Esophagus muscularis mucosa (tissue), 4 donors: ENCODE data around the gene CHL1. TPM values are rescaled to one million over a fixed set of nuclear protein-coding genes. Genes with fewer than 3 reads are reported as not detected.

Source experiments
- DNase-seq: peaks from one replicate; pipeline ENCODE4 v3.0.0-alpha.2; 2017; ENCODE audit errors: extremely low spot score
- H3K27ac ChIP-seq, 4 donors: fragments of 200-600 bp; sonication (generic); replicated peaks in 1 of 4; 1 replicate in 3 of 4; 2 replicates in 1 of 4; pipeline ENCODE4 v1.5.1; 2016 to 2019; ENCODE audit warnings: mild to moderate bottlenecking in 1 of 4
- H3K27me3 ChIP-seq, 4 donors: fragments of 200-600 bp; sonication (generic); one replicate each; pipeline versions ENCODE4 v1.5.1 to v1.6.0; 2016 to 2019
- H3K36me3 ChIP-seq, 4 donors: fragments of 200-600 bp; sonication (generic); one replicate each; pipeline ENCODE4 v1.5.1; 2016 to 2019
- H3K4me1 ChIP-seq, 4 donors: fragments of 200-600 bp; sonication (generic); one replicate each; pipeline ENCODE4 v1.5.1; 2016 to 2019
- H3K4me3 ChIP-seq, 4 donors: fragments of 200-600 bp; sonication (generic); 1 replicate in 2 of 4; 2 replicates in 2 of 4; pipeline ENCODE4 v1.5.1; 2016 to 2019; ENCODE audit warnings: mild to moderate bottlenecking in 4 of 4, moderate library complexity in 1 of 4
- H3K9me3 ChIP-seq, 4 donors: fragments of 200-600 bp; sonication (generic); 1 replicate in 3 of 4; 2 replicates in 1 of 4; pipeline ENCODE4 v1.5.1; 2016 to 2019
- EP300 ChIP-seq: sonication (generic); formaldehyde crosslinking; IDR thresholded peaks from one replicate; pipeline ENCODE4 v1.6.1; 2017; ENCODE audit warnings: antibody characterized with exemption
- POLR2A ChIP-seq: fragments of 450-650 bp; IDR thresholded peaks from one replicate; pipeline ENCODE4 v1.6.1; 2017; ENCODE audit warnings: antibody characterized with exemption, moderate library complexity, mild to moderate bottlenecking, low read depth
- POLR2AphosphoS5 ChIP-seq, 2 donors: sonication (generic); formaldehyde crosslinking; IDR thresholded peaks; one replicate each; pipeline ENCODE4 v1.6.1; 2017; ENCODE audit warnings: antibody characterized with exemption in 2 of 2
- WGBS: methylation state at CpG from one replicate; pipeline ENCODE4 v1.1.5; 2018; 5-methylcytosine and 5-hydroxymethylcytosine counted together
- intact Hi-C: fragments of 100-400 bp; cut with DNase I; formaldehyde crosslinking; loops from one replicate; pipeline ENCODE4 v1.15.1; 2023
- total RNA-seq, 4 donors: library from RNA; depleted of rRNA; stranded (reverse); fragments of >200 nt; gene quantifications; one replicate each; pipeline versions ENCODE4 v1.1.0 to v1.2.1, GENCODE V29; 2016
- TF ChIP-seq, protein P1 (sequence below), 3 experiments: fragments of 200-600 bp in 2 of 3; fragments of 450-650 bp in 1 of 3; sonication (generic) in 2 of 3; IDR thresholded peaks; one replicate each; pipeline ENCODE4 v1.5.1; 2017 to 2019; ENCODE audit warnings: antibody characterized with exemption in 3 of 3, mild to moderate bottlenecking in 2 of 3, moderate library complexity in 1 of 3

CHL1 gene
- total RNA-seq, 4 donors from 2014 or later = 33.0 to 49.1 (median 42.5) TPM

- peaks cover 0 to 24% (median 7%) of the 10 kb centered on the region in 4 donors for H3K4me1 ChIP-seq
- intact Hi-C loops = no loop called here
- H3K9me3 ChIP-seq = no peaks in the 10 kb centered on the region
- no peaks in the 10 kb centered on the region for H3K27me3 ChIP-seq
- no peaks in the 10 kb centered on the region for H3K36me3 ChIP-seq
- H3K4me3 ChIP-seq = no peak overlapping the region
- no peak for DNase-seq
- 85% methylated on average over 3 of the region's 3 CpGs for WGBS
- no peak overlapping the region for H3K27ac ChIP-seq
- TF ChIP-seq POLR2A (no peak), EP300 (no peak), POLR2AphosphoS5 (IDR thresholded peaks at IDR 0.05) (no peak)
- TF ChIP-seq, protein P1, sequence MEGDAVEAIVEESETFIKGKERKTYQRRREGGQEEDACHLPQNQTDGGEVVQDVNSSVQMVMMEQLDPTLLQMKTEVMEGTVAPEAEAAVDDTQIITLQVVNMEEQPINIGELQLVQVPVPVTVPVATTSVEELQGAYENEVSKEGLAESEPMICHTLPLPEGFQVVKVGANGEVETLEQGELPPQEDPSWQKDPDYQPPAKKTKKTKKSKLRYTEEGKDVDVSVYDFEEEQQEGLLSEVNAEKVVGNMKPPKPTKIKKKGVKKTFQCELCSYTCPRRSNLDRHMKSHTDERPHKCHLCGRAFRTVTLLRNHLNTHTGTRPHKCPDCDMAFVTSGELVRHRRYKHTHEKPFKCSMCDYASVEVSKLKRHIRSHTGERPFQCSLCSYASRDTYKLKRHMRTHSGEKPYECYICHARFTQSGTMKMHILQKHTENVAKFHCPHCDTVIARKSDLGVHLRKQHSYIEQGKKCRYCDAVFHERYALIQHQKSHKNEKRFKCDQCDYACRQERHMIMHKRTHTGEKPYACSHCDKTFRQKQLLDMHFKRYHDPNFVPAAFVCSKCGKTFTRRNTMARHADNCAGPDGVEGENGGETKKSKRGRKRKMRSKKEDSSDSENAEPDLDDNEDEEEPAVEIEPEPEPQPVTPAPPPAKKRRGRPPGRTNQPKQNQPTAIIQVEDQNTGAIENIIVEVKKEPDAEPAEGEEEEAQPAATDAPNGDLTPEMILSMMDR (IDR thresholded peaks at IDR 0.05) = no peak
Observed at GRCh38 chr3:353191-353739, 156.7 kb downstream of the CHL1 start.

- Histone ChIP-seq H3K27ac (no peak overlapping the region), H3K9me3 (no peaks in the 10 kb centered on the region), H3K27me3 (no peaks in the 10 kb centered on the region), H3K4me3 (no peak overlapping the region), H3K4me1 (peaks cover 0 to 24% (median 7%) of the 10 kb centered on the region in 4 donors), H3K36me3 (no peaks in the 10 kb centered on the region)
- WGBS = 38% methylated on average over 3 of the region's 3 CpGs
- DNase-seq = no peak
- intact Hi-C loops = no loop called here
- TF ChIP-seq, protein P1 (IDR thresholded peaks at IDR 0.05) = peak; percentile 54 to 75 (median 62)
- TF ChIP-seq POLR2AphosphoS5 (IDR thresholded peaks at IDR 0.05) = no peak
Observed at GRCh38 chr3:354432-354831, 157.9 kb downstream of the CHL1 start.

DNA sequence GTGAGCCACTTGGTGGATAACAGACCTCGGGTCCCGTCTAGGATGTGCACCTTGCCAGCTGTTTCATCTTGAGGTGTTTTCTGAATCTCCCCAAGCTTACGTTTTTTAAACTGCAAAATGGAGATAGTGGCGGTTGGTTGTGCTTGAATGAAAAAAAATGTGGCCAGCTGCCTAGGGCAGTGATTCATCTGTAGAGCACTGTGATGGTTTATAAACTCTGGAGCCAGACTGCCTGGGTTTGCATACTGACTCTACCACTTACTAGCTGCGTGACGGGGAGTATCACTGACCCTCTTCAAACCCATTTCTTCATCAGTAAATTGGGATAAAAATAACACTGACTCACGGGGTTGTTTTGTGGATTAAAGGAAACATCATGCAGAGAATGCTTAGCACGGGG is 159.1 kb downstream of the CHL1 start:
- no peaks in the 10 kb centered on the region for H3K27me3 ChIP-seq
- no peak for DNase-seq
- no peak overlapping the region for H3K4me3 ChIP-seq
- no peaks in the 10 kb centered on the region for H3K9me3 ChIP-seq
- 52% methylated on average over 8 of the region's 8 CpGs for WGBS
- H3K36me3 ChIP-seq = no peaks in the 10 kb centered on the region
- intact Hi-C loops = no loop called here
- TF ChIP-seq POLR2AphosphoS5 (IDR thresholded peaks at IDR 0.05) (no peak), POLR2A (no peak), EP300 (no peak)
- TF ChIP-seq, protein P1 (IDR thresholded peaks at IDR 0.05) = no peak
- peaks cover 0 to 24% (median 7%) of the 10 kb centered on the region in 4 donors for H3K4me1 ChIP-seq
- H3K27ac ChIP-seq = no peak overlapping the region

- 25% methylated on average over 4 of the region's 4 CpGs for WGBS
- Histone ChIP-seq H3K27me3 (no peaks in the 10 kb centered on the region), H3K4me3 (no peak overlapping the region), H3K27ac (no peak overlapping the region), H3K36me3 (no peaks in the 10 kb centered on the region), H3K9me3 (no peaks in the 10 kb centered on the region), H3K4me1 (peaks cover 0 to 24% (median 7%) of the 10 kb centered on the region in 4 donors)
- DNase-seq = no peak
- intact Hi-C loops = no loop called here
- TF ChIP-seq, protein P1 (IDR thresholded peaks at IDR 0.05) = no peak
- TF ChIP-seq POLR2A (no peak), POLR2AphosphoS5 (IDR thresholded peaks at IDR 0.05) (no peak), EP300 (no peak)
Observed at GRCh38 chr3:356952-357351, 160.4 kb downstream of the CHL1 start.

DNA sequence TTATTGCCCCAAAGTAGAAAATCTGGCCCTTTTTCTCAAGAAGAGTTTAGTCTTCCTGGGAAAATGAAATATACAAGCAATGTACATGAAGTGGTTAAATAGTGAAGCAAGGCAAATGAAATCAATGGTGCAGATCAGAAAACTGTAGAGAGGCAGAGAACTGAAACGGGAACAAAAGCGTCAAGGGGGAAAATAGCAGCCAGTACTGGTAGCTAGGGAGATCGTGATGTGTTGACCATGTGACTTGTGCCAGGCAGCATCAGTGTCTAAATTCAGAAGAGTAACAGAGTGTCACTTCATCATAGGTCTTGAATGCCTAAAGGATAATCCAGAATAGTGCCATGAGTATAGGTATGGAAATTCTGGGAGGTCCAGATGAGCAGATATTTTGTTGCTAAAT is 163.1 kb downstream of the CHL1 start:
- intact Hi-C loops = no loop called here
- H3K27ac ChIP-seq = no peak overlapping the region
- no peak for DNase-seq
- H3K4me3 ChIP-seq = no peak overlapping the region
- no peaks in the 10 kb centered on the region for H3K36me3 ChIP-seq
- peaks cover 0 to 24% (median 7%) of the 10 kb centered on the region in 4 donors for H3K4me1 ChIP-seq
- 39% methylated on average over 3 of the region's 3 CpGs for WGBS
- H3K9me3 ChIP-seq = no peaks in the 10 kb centered on the region
- no peak for TF ChIP-seq POLR2AphosphoS5 (IDR thresholded peaks at IDR 0.05)
- TF ChIP-seq, protein P1 (IDR thresholded peaks at IDR 0.05) = no peak
- TF ChIP-seq POLR2A = no peak
- no peak for TF ChIP-seq EP300
- H3K27me3 ChIP-seq = no peaks in the 10 kb centered on the region
